ENCODE results near the gene PTTG1IP2.

DNA sequence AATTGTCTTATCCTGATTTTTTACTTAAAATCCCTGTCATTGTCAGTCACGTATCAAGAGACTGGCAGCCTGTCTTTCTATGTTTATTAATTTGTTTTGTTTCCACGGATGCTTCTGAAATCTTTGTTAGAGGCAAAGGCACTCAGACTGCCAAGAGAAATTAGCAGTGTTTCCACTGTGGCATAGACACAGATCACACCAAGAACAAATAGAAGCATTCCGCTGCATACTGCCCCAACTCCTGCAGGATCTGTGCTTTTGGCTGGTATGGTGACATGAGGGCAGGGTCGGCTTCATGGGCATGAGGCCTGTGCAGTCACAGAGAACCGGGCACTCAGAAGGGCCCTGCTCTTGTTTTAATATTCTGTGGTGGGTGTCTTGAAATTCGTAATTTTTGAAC is 47.8 kb upstream of the PTTG1IP2 start:
- TF ChIP-seq CEBPB (IDR thresholded peaks at IDR 0.05) = no peak
- TF ChIP-seq TAF1 (IDR thresholded peaks at IDR 0.05; ENCODE audit: low read depth) = no peak
- TF ChIP-seq EP300 (IDR thresholded peaks at IDR 0.05; ENCODE audit: borderline replicate concordance) = no peak
- no peak for TF ChIP-seq TEAD4 (IDR thresholded peaks at IDR 0.05)
- TF ChIP-seq, protein P1, sequence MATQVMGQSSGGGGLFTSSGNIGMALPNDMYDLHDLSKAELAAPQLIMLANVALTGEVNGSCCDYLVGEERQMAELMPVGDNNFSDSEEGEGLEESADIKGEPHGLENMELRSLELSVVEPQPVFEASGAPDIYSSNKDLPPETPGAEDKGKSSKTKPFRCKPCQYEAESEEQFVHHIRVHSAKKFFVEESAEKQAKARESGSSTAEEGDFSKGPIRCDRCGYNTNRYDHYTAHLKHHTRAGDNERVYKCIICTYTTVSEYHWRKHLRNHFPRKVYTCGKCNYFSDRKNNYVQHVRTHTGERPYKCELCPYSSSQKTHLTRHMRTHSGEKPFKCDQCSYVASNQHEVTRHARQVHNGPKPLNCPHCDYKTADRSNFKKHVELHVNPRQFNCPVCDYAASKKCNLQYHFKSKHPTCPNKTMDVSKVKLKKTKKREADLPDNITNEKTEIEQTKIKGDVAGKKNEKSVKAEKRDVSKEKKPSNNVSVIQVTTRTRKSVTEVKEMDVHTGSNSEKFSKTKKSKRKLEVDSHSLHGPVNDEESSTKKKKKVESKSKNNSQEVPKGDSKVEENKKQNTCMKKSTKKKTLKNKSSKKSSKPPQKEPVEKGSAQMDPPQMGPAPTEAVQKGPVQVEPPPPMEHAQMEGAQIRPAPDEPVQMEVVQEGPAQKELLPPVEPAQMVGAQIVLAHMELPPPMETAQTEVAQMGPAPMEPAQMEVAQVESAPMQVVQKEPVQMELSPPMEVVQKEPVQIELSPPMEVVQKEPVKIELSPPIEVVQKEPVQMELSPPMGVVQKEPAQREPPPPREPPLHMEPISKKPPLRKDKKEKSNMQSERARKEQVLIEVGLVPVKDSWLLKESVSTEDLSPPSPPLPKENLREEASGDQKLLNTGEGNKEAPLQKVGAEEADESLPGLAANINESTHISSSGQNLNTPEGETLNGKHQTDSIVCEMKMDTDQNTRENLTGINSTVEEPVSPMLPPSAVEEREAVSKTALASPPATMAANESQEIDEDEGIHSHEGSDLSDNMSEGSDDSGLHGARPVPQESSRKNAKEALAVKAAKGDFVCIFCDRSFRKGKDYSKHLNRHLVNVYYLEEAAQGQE (IDR thresholded peaks at IDR 0.05; ENCODE audit: low read depth) = no peak
- TF ChIP-seq FOXM1 (IDR thresholded peaks at IDR 0.05; ENCODE audit: borderline replicate concordance, low read depth) = no peak
- no peak for TF ChIP-seq ZBTB7A (IDR thresholded peaks at IDR 0.05; ENCODE audit: low read depth)
